GM12891 (cell line): ENCODE measurements around the gene SORL1.

Source experiments
- PAX5 ChIP-seq: IDR thresholded peaks from 2 replicates; pipeline ENCODE4 v1.6.1; 2011; ENCODE audit warnings: low read length, moderate library complexity, mild to moderate bottlenecking; ENCODE audit not compliant: insufficient read depth, severe bottlenecking
- POLR2A ChIP-seq: IDR thresholded peaks from 2 replicates; pipeline ENCODE4 v1.6.1; 2011; ENCODE audit warnings: low read depth, low read length, control low read depth
- POLR2AphosphoS5 ChIP-seq: IDR thresholded peaks from 2 replicates; pipeline ENCODE4 v1.6.1; 2011; ENCODE audit warnings: low read depth, low read length, control low read depth
- POU2F2 ChIP-seq: IDR thresholded peaks from 2 replicates; pipeline ENCODE4 v1.6.1; 2011; ENCODE audit warnings: low read depth, mild to moderate bottlenecking, control low read depth, low read length, moderate library complexity
- SPI1 ChIP-seq: IDR thresholded peaks from 2 replicates; pipeline ENCODE4 v1.6.1; 2011; ENCODE audit warnings: low read depth, low read length, control low read depth
- TAF1 ChIP-seq: IDR thresholded peaks from 2 replicates; pipeline ENCODE4 v1.6.1; 2011; ENCODE audit warnings: low read depth, low read length, control low read depth

GRCh38 chr11:121471167-121471566 is 19.1 kb downstream of the SORL1 start:
- TF ChIP-seq POLR2AphosphoS5 (no peak), POLR2A (no peak), TAF1 (no peak), POU2F2 (no peak), SPI1 (no peak), PAX5 (no peak)
